ENCODE data around the gene FKBP5. TPM values are rescaled to one million over a fixed set of nuclear protein-coding genes. Genes with fewer than 3 reads are reported as not detected.
A peak's percentile ranks its signal among the peaks of the same experiment; 100 is the strongest.

The FKBP5 gene
- total RNA-seq, 1 donor from 2014 or later = 112 TPM

DNA sequence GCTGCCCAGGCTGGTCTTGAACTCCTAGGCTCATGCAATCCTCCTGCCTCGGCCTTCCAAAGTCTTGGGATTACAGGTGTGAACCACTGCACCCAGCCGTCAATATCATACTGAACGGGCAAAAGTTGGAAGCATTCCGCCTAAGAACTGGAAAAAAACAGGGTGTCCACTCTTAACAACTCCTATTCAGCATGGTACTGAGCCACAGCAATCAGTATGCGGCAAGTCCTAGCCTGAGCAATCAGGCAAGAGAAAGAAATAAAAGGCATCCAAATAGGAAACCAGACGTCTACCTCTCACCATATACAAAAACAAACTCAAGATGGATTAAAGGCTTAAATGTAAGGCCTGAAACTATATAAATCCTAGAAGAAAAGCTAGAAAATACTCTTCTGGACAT lies 83.1 kb downstream of the FKBP5 start:
- Histone ChIP-seq H3K36me3 (peaks cover 13 to 35% of the 10 kb centered on the region in 2 donors), H3K27ac (peak overlapping the region in 1 of 2 donors; percentile 1), H3K27me3 (no peaks in the 10 kb centered on the region), H3K4me1 (peaks cover 15 to 43% of the 10 kb centered on the region in 2 donors), H3K4me3 (no peak overlapping the region), H3K9me3 (no peaks in the 10 kb centered on the region)
- intact Hi-C loops (cut with DNase I) = no loop called here
- no peak for DNase-seq (ENCODE audit: low spot score in 2 of 2)
- TF ChIP-seq, protein P1, sequence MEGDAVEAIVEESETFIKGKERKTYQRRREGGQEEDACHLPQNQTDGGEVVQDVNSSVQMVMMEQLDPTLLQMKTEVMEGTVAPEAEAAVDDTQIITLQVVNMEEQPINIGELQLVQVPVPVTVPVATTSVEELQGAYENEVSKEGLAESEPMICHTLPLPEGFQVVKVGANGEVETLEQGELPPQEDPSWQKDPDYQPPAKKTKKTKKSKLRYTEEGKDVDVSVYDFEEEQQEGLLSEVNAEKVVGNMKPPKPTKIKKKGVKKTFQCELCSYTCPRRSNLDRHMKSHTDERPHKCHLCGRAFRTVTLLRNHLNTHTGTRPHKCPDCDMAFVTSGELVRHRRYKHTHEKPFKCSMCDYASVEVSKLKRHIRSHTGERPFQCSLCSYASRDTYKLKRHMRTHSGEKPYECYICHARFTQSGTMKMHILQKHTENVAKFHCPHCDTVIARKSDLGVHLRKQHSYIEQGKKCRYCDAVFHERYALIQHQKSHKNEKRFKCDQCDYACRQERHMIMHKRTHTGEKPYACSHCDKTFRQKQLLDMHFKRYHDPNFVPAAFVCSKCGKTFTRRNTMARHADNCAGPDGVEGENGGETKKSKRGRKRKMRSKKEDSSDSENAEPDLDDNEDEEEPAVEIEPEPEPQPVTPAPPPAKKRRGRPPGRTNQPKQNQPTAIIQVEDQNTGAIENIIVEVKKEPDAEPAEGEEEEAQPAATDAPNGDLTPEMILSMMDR (IDR thresholded peaks at IDR 0.05) = no peak

- Histone ChIP-seq H3K4me3 (no peak overlapping the region), H3K9me3 (no peaks in the 10 kb centered on the region), H3K4me1 (peaks cover 24 to 61% of the 10 kb centered on the region in 2 donors), H3K36me3 (peaks cover 9 to 18% of the 10 kb centered on the region in 2 donors), H3K27ac (peak overlapping the region; percentile 95 to 97), H3K27me3 (no peaks in the 10 kb centered on the region)
- no peak for DNase-seq (ENCODE audit: low spot score in 2 of 2)
- TF ChIP-seq, protein P1 (IDR thresholded peaks at IDR 0.05) = no peak
- intact Hi-C loops (cut with DNase I) = loop anchor here (2.0 to 5.0 kb wide), 2 partner anchors 19 to 84 kb away; partner anchors contain the start of gene FKBP5
Measured at GRCh38 chr6:35603326-35604202, 85.2 kb downstream of the FKBP5 start.

- intact Hi-C loops (cut with DNase I) = loop anchor here (1.0 to 5.0 kb wide), 3 partner anchors 18 to 125 kb away; partner anchors contain the start of gene FKBP5
- peaks cover 3 to 8% of the 10 kb centered on the region in 2 donors for H3K36me3 ChIP-seq
- H3K4me1 ChIP-seq = peaks cover 24 to 71% of the 10 kb centered on the region in 2 donors
- no peaks in the 10 kb centered on the region for H3K9me3 ChIP-seq
- peak overlapping the region; percentile 95 to 97 for H3K27ac ChIP-seq
- DNase-seq (ENCODE audit: low spot score in 2 of 2) = no peak
- no peaks in the 10 kb centered on the region for H3K27me3 ChIP-seq
- H3K4me3 ChIP-seq = peak overlapping the region; percentile 4 to 41
- TF ChIP-seq, protein P1 (IDR thresholded peaks at IDR 0.05) = no peak
Measured at GRCh38 chr6:35602133-35602946, 86.4 kb downstream of the FKBP5 start.

DNA sequence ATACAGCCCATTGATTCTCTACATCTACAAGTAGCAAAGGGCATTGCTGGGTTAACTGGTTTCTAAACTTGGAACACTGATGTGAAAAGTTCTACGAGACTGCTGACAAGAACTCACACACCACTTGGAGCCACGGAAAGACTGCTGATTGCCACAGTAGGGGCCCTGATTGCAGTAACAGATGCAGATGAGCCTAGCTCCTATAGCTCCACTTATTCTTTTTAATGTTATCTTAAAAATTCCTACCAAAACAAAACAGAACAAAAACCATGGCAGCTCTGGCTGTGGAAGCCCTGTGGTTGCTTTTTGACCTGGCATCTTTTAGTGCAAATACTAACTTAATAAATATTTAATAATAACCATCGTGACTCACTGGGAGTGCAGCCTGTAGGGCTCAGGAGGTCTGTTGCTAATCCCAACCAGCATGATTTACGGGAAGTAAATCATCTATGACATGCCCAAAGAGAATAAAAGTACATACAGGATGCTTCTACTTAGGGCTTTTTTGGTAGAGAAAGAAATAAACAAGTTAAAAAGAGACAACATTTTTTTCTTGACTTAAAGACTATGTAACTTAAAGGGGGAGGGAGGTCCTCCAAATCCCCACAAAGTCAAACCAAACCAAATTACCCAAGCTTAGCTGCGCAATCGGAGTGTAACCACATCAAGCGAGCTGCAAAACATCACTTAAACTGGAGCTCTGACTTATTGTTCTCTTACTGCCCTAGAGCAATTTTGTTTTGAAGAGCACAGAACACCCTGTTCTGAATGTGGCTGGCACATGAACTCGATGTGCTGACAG lies 87.2 kb downstream of the FKBP5 start:
- Histone ChIP-seq H3K9me3 (no peaks in the 10 kb centered on the region), H3K36me3 (peaks cover 8 to 10% of the 10 kb centered on the region in 2 donors), H3K4me1 (peaks cover 24 to 78% of the 10 kb centered on the region in 2 donors), H3K4me3 (peak overlapping the region; percentile 41 to 51), H3K27ac (peak overlapping the region; percentile 95 to 97), H3K27me3 (no peaks in the 10 kb centered on the region)
- DNase-seq (ENCODE audit: low spot score in 2 of 2) = peak; percentile 45 to 88
- intact Hi-C loops (cut with DNase I) = loop anchor here (1.0 to 5.0 kb wide), 4 partner anchors 10 to 126 kb away; partner anchors contain the start of gene FKBP5
- TF ChIP-seq, protein P1 (IDR thresholded peaks at IDR 0.05) = no peak
